ENCODE data around the gene PCDHB4. TPM values are rescaled to one million over a fixed set of nuclear protein-coding genes. Genes with fewer than 3 reads are reported as not detected.

PCDHB4 gene
- total RNA-seq, 2 experiments from 2014 or later: not detected

Other genes with a start within 250 kb of the PCDHB4 start
- not detected for gene PCDHA12, start 246.5 kb upstream of the PCDHB4 start, total RNA-seq
- gene PCDHA13, start 239.7 kb upstream of the PCDHB4 start, total RNA-seq: not detected
- gene PCDHAC1, start 195.5 kb upstream of the PCDHB4 start, total RNA-seq: not detected
- gene PCDHAC2, start 155.3 kb upstream of the PCDHB4 start, total RNA-seq: not detected
- not detected for gene PCDHB1, start 70.4 kb upstream of the PCDHB4 start, total RNA-seq
- gene PCDHB2, start 27.2 kb upstream of the PCDHB4 start, total RNA-seq: not detected
- not detected for gene PCDHB3, start 21.3 kb upstream of the PCDHB4 start, total RNA-seq
- not detected for gene PCDHB5, start 13.4 kb downstream of the PCDHB4 start, total RNA-seq
- gene PCDHB6, start 28.2 kb downstream of the PCDHB4 start, total RNA-seq: not detected
- not detected for gene PCDHB7, start 50.8 kb downstream of the PCDHB4 start, total RNA-seq
- gene PCDHB8, start 56.0 kb downstream of the PCDHB4 start, total RNA-seq: not detected
- gene PCDHB16, start 60.6 kb downstream of the PCDHB4 start, total RNA-seq: not detected
- gene PCDHB9, start 65.3 kb downstream of the PCDHB4 start, total RNA-seq: not detected
- not detected for gene PCDHB10, start 70.5 kb downstream of the PCDHB4 start, total RNA-seq
- gene PCDHB11, start 77.8 kb downstream of the PCDHB4 start, total RNA-seq: not detected
- gene PCDHB12, start 86.9 kb downstream of the PCDHB4 start, total RNA-seq: not detected
- not detected for gene PCDHB13, start 92.1 kb downstream of the PCDHB4 start, total RNA-seq
- gene PCDHB14, start 101.5 kb downstream of the PCDHB4 start, total RNA-seq: not detected
- gene PCDHB15, start 123.6 kb downstream of the PCDHB4 start, total RNA-seq: not detected
- not detected for gene SLC25A2, start 182.2 kb downstream of the PCDHB4 start, total RNA-seq
- gene TAF7, start 199.0 kb downstream of the PCDHB4 start, total RNA-seq: 10 to 100 TPM; 93.7 to 97.3 TPM
- under 1 TPM in 1 of 2 experiments, not detected in 1; 0.11 TPM for gene PCDHGA1, start 208.7 kb downstream of the PCDHB4 start, total RNA-seq
- not detected for gene PCDHGA2, start 216.9 kb downstream of the PCDHB4 start, total RNA-seq
- gene PCDHGA3, start 222.0 kb downstream of the PCDHB4 start, total RNA-seq: not detected
- not detected for gene PCDHGB1, start 228.3 kb downstream of the PCDHB4 start, total RNA-seq
- not detected for gene PCDHGA4, start 233.2 kb downstream of the PCDHB4 start, total RNA-seq
- gene PCDHGB2, start 238.2 kb downstream of the PCDHB4 start, total RNA-seq: under 1 TPM; 0.28 to 0.30 TPM
- not detected for gene PCDHGA5, start 242.3 kb downstream of the PCDHB4 start, total RNA-seq
- gene PCDHGB3, start 248.4 kb downstream of the PCDHB4 start, total RNA-seq: under 1 TPM in 1 of 2 experiments, not detected in 1; 0.22 TPM